ENCODE data around the gene SRP68.
"Not testable (repeated sequence)": the region's sequence is repeated elsewhere in the genome, so short reads cannot be mapped to it uniquely, and the experiment has no call there.

The SRP68 gene

GRCh38 chr17:76076146-76076764 lies 3.9 kb upstream of the SRP68 start:
- no peak for DNase-seq (ENCODE audit: low spot score in 2 of 2)
- H3K9me3 ChIP-seq, result no peaks in the 10 kb centered on the region
- no peak overlapping the region for H3K4me3 ChIP-seq
- in situ Hi-C loops (cut with MboI; ENCODE audit: low sequenced_read_pairs), result no loop called here
- peaks cover 2% of the 10 kb centered on the region for H3K4me1 ChIP-seq
- H3K36me3 ChIP-seq (replicated peaks), result no peaks in the 10 kb centered on the region
- H3K27me3 ChIP-seq (ENCODE audit: low read depth), result peaks cover 20% of the 10 kb centered on the region

DNA sequence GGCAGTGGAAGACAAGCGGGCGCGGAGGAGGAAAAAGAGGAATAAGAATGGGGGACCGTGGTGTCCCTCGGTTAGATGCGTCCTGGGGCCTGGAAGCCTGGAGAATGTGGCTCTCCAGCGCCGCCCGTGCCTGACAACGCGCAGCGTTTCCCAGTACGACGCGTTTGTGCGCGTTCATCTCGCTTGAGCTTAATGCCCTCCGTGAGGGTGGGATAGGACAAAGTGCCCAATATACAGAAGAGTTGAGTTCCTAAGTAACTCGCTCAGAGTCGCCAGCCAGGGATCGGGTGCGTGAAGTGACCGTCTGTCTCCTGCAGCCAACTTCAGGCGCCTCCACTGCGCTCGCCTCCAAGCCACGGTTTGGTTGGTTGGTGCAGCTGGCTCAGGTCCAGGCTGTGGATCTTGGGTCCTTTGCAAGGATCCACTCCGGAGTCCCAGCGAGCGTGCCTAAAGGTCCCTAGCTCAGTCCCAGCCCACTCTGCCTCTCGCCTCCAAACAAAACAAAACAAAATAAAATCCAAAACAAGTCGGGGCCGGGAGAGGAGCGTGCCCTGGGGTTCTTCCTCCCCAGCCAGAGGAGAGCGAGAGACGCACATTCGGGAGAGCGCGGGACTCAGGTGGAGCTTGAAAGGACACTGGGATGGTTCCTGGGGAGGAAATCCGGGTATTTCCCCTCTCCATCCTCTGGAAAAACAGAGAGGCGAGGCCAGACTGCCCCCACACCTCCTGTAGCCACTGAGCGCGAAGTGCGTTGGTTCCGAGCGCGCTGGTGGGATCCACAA lies 3.2 kb upstream of the SRP68 start:
- Histone ChIP-seq H3K9me3 (no peaks in the 10 kb centered on the region), H3K36me3 (replicated peaks) (no peaks in the 10 kb centered on the region), H3K4me1 (peaks cover 8% of the 10 kb centered on the region), H3K27me3 (ENCODE audit: low read depth) (peaks cover 20% of the 10 kb centered on the region), H3K4me3 (no peak overlapping the region)
- DNase-seq (ENCODE audit: low spot score in 2 of 2), result no peak
- in situ Hi-C loops (cut with MboI; ENCODE audit: low sequenced_read_pairs), result no loop called here

GRCh38 chr17:76074390-76075363 lies 2.4 kb upstream of the SRP68 start, which contains the start of gene GALR2:
TSS of gene GALR2 (plus strand) at chr17:76074781. CDS start at chr17:76074884, 103 bp downstream.
- Histone ChIP-seq H3K4me3 (no peak within 1 kb of the TSS), H3K36me3 (replicated peaks) (no peaks in the 10 kb centered on the region), H3K27me3 (ENCODE audit: low read depth) (peaks cover 13% of the 10 kb centered on the region), H3K4me1 (peaks cover 8% of the 10 kb centered on the region), H3K9me3 (no peaks in the 10 kb centered on the region)
- DNase-seq (ENCODE audit: low spot score in 2 of 2), result no peak
- in situ Hi-C loops (cut with MboI; ENCODE audit: low sequenced_read_pairs), result no loop called here

- no peak for DNase-seq (ENCODE audit: low spot score in 2 of 2)
- H3K4me3 ChIP-seq, result peak overlapping the region; percentile 64
- in situ Hi-C loops (cut with MboI; ENCODE audit: low sequenced_read_pairs), result no loop called here
- H3K9me3 ChIP-seq, result no peaks in the 10 kb centered on the region
- H3K4me1 ChIP-seq, result peaks cover 8% of the 10 kb centered on the region
- H3K36me3 ChIP-seq (replicated peaks), result peaks cover 14% of the 10 kb centered on the region
- no peaks in the 10 kb centered on the region; the same call in 1 of the 2 replicates for H3K27me3 ChIP-seq (ENCODE audit: low read depth)
Measured at GRCh38 chr17:76071531-76072147, 678 bp downstream of the SRP68 start.

DNA sequence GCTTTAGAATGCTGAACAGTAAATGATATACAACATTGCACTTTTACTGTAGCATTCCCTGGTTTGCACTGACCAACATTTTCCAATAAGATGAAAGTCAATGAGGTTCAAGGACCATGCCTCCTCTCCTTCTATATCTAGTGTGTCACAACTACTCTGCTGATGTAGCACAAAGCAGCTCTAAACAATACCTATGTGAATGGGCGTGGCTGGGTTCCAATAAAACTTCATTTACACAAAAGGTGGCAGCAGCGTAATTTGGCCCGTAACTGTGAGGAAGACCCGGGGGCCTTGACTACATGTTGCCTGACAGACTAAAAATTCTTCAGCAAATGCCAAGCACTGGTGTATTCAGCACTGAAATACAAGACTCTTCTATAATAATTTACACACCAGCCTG lies 6.5 kb downstream of the SRP68 start:
- H3K9me3 ChIP-seq, result no peaks in the 10 kb centered on the region
- H3K36me3 ChIP-seq (replicated peaks), result peaks cover 62% of the 10 kb centered on the region
- H3K4me3 ChIP-seq, result no peak overlapping the region
- H3K4me1 ChIP-seq, result peaks cover under 1% of the 10 kb centered on the region
- in situ Hi-C loops (cut with MboI; ENCODE audit: low sequenced_read_pairs), result no loop called here
- DNase-seq (ENCODE audit: low spot score in 2 of 2), result peak in 1 of 2 experiments; percentile 50
- no peaks in the 10 kb centered on the region for H3K27me3 ChIP-seq (ENCODE audit: low read depth)

DNA sequence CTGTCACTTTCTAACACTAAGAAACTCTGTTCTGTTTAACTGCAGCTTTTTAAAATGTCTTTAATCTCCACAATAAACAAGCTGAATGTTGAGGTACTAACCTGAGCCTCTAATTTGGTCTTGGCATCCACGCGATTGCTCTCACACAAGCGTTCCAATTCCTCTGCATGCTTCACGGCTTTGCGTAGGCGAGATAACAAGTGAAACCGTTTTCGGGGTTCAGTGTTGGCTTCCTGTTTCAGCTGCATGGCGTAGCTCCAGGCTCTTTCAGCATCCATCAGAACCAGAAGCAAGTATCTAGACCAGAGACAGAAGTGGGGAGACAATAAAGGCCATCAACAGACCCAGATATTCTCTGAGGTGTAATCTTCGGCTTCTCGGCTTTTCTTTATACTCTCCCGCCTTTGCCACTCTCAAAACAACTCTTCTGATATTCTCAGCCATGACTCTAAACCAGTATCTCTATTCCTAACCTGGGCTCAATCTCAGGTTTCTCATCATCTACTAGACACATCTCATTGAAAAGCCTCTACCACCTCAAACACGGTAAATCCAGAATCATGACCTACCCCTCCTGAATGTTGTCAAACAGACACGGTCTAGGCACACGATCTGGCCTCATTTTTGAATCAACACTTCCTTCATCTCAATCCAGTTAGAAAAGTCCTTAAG lies 8.3 kb downstream of the SRP68 start:
- H3K9me3 ChIP-seq, result no peaks in the 10 kb centered on the region
- in situ Hi-C loops (cut with MboI; ENCODE audit: low sequenced_read_pairs), result no loop called here
- DNase-seq (ENCODE audit: low spot score in 2 of 2), result no peak
- H3K4me3 ChIP-seq, result no peak overlapping the region
- H3K36me3 ChIP-seq (replicated peaks), result peaks cover 73% of the 10 kb centered on the region
- H3K27me3 ChIP-seq (ENCODE audit: low read depth), result no peaks in the 10 kb centered on the region
- H3K4me1 ChIP-seq, result no peaks in the 10 kb centered on the region; the same call in 1 of the 2 replicates

GRCh38 chr17:76058264-76058663 lies 14.1 kb downstream of the SRP68 start:
- H3K27me3 ChIP-seq (ENCODE audit: low read depth); in situ Hi-C loops (cut with MboI; ENCODE audit: low sequenced_read_pairs); H3K4me1 ChIP-seq; DNase-seq (ENCODE audit: low spot score in 2 of 2); H3K4me3 ChIP-seq; H3K9me3 ChIP-seq: not testable (repeated sequence)
- H3K36me3 ChIP-seq (replicated peaks), result peaks cover 70% of the 10 kb centered on the region

DNA sequence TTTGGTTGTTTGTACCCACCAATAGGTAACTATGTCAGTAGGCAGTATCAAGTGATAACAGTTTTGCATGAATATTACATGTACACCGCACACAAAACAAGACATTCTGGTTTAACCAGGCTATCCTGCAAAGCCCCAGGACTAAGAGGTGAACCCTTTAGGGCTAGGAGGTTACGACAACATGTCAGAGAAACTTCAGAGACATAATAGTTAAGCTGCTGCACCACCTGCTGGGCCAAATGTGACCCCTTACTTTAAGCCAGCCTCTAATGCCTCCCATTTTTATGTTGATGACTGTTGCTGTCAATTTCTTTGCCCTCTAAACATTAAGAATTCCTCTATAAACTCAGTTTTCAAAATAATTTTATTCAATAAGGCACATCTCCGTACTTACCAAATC lies 15.4 kb downstream of the SRP68 start:
- in situ Hi-C loops (cut with MboI; ENCODE audit: low sequenced_read_pairs), result no loop called here
- DNase-seq (ENCODE audit: low spot score in 2 of 2), result no peak

DNA sequence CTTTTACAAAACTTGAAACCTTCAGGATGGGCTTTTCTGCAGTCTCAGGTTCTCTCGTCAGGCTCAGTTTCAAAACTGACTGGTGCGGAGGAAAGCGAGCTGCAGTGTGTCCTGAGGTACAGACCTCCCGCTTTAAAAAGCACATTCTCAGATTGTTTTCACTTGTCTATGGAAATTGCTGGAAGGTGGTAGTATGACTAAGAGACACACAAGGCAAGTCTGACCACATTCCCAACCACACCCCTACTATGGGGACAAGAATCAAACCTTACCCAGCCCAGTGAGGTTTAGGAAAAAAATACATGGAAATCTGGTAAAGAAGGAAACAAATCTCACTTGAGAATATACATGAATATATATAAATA lies 18.2 kb downstream of the SRP68 start:
- DNase-seq (ENCODE audit: low spot score in 2 of 2), result no peak
- in situ Hi-C loops (cut with MboI; ENCODE audit: low sequenced_read_pairs), result no loop called here
- Histone ChIP-seq H3K9me3 (no peaks in the 10 kb centered on the region), H3K4me1 (no peaks in the 10 kb centered on the region), H3K27me3 (ENCODE audit: low read depth) (no peaks in the 10 kb centered on the region), H3K36me3 (replicated peaks) (peaks cover 68% of the 10 kb centered on the region), H3K4me3 (no peak overlapping the region)

More for the DNA sequence above, 15.4 kb downstream of the SRP68 start:
- Histone ChIP-seq H3K9me3 (no peaks in the 10 kb centered on the region), H3K27me3 (ENCODE audit: low read depth) (no peaks in the 10 kb centered on the region), H3K36me3 (replicated peaks) (peaks cover 65% of the 10 kb centered on the region), H3K4me1 (no peaks in the 10 kb centered on the region), H3K4me3 (no peak overlapping the region)

- in situ Hi-C loops (cut with MboI; ENCODE audit: low sequenced_read_pairs), result no loop called here
- Histone ChIP-seq H3K4me3 (no peak overlapping the region), H3K9me3 (no peaks in the 10 kb centered on the region), H3K27me3 (ENCODE audit: low read depth) (no peaks in the 10 kb centered on the region), H3K36me3 (replicated peaks) (peaks cover 68% of the 10 kb centered on the region), H3K4me1 (no peaks in the 10 kb centered on the region)
- no peak for DNase-seq (ENCODE audit: low spot score in 2 of 2)
Measured at GRCh38 chr17:76053246-76054111, 18.8 kb downstream of the SRP68 start.

- Histone ChIP-seq H3K27me3 (ENCODE audit: low read depth) (no peaks in the 10 kb centered on the region), H3K9me3 (no peaks in the 10 kb centered on the region), H3K36me3 (replicated peaks) (peaks cover 66% of the 10 kb centered on the region), H3K4me3 (no peak overlapping the region), H3K4me1 (no peaks in the 10 kb centered on the region)
- in situ Hi-C loops (cut with MboI; ENCODE audit: low sequenced_read_pairs), result no loop called here
- DNase-seq (ENCODE audit: low spot score in 2 of 2), result no peak
Measured at GRCh38 chr17:76051561-76051960, 20.8 kb downstream of the SRP68 start.
